ENCODE measurements around the gene EEF1B2. TPM values are rescaled to one million over a fixed set of nuclear protein-coding genes. Genes with fewer than 3 reads are reported as not detected.
"Not testable (repeated sequence)": the region's sequence is repeated elsewhere in the genome, so short reads cannot be mapped to it uniquely, and the experiment has no call there.

EEF1B2 gene
- total RNA-seq, 1 experiment from 2014 or later = 523 TPM

DNA sequence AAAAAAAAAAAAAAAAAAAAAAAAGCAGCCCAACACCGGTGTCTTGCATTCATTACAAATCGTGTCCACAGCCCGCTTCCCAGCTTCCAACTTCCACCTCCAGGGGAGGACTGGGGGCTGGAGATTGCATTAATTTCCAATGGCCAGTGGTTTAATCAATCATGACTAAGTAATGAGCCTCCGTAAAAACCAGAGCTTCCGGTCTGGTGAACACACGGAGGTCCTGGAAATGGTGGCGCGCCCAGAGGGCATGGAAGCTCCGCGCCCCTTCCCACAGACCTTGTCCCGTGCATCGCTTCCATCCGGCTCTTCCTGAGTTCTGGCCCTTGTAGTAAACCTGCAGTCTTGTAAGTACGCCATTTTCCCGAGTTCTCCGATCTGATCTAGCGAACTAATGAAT, 43.6 kb downstream of the EEF1B2 start:
- no TSS peak for BruUV-seq (replicated peaks)
- H3K27me3 ChIP-seq (ENCODE audit: control insufficient read depth, insufficient read depth, low read length) = no peaks in the 10 kb centered on the region
- DNase-seq (ENCODE audit: low read depth, low spot score) (no peak), ATAC-seq (no peak)
- no peaks in the 10 kb centered on the region for H3K4me1 ChIP-seq (ENCODE audit: control insufficient read depth, insufficient read depth, low read length)
- intact Hi-C loops (cut with micrococcal nuclease; ENCODE audit: unreplicated experiment) (no loop called here), in situ Hi-C loops (cut with HindIII; ENCODE audit: low pct_unique_long_range_greater_than_20kb, low sequenced_read_pairs) (no loop called here)
- no peak for TF ChIP-seq SIN3A (IDR thresholded peaks at IDR 0.05; ENCODE audit: borderline replicate concordance, insufficient read depth, low read depth, low read length)
- TF ChIP-seq TCF7L2 (IDR thresholded peaks at IDR 0.05; ENCODE audit: low read depth, low read length) = no peak
- no peak for TF ChIP-seq POLR2AphosphoS5 (IDR thresholded peaks at IDR 0.05; ENCODE audit: low read depth, low read length)
- no peak for TF ChIP-seq CTCF (IDR thresholded peaks at IDR 0.05)
- TF ChIP-seq, protein P1, sequence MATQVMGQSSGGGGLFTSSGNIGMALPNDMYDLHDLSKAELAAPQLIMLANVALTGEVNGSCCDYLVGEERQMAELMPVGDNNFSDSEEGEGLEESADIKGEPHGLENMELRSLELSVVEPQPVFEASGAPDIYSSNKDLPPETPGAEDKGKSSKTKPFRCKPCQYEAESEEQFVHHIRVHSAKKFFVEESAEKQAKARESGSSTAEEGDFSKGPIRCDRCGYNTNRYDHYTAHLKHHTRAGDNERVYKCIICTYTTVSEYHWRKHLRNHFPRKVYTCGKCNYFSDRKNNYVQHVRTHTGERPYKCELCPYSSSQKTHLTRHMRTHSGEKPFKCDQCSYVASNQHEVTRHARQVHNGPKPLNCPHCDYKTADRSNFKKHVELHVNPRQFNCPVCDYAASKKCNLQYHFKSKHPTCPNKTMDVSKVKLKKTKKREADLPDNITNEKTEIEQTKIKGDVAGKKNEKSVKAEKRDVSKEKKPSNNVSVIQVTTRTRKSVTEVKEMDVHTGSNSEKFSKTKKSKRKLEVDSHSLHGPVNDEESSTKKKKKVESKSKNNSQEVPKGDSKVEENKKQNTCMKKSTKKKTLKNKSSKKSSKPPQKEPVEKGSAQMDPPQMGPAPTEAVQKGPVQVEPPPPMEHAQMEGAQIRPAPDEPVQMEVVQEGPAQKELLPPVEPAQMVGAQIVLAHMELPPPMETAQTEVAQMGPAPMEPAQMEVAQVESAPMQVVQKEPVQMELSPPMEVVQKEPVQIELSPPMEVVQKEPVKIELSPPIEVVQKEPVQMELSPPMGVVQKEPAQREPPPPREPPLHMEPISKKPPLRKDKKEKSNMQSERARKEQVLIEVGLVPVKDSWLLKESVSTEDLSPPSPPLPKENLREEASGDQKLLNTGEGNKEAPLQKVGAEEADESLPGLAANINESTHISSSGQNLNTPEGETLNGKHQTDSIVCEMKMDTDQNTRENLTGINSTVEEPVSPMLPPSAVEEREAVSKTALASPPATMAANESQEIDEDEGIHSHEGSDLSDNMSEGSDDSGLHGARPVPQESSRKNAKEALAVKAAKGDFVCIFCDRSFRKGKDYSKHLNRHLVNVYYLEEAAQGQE (IDR thresholded peaks at IDR 0.05; ENCODE audit: insufficient read depth in 1 of 2, low read depth in 2 of 2, low read length in 1 of 2) = no peak
- H3K27ac ChIP-seq (ENCODE audit: low read length) = no peak overlapping the region
- POLR2A ChIA-PET = no interaction called here
- CTCF ChIA-PET = interaction anchor here (0.7 kb wide), 1 partner anchor 109 kb away, joined by 6 read pairs; no protein-coding TSS in a partner anchor
- no peaks in the 10 kb centered on the region for H3K36me3 ChIP-seq (ENCODE audit: control insufficient read depth, insufficient read depth, low read length)
- no peak overlapping the region for H3K4me3 ChIP-seq (ENCODE audit: low read depth in 2 of 2, low read length in 2 of 2)
- H3K9me3 ChIP-seq (ENCODE audit: control insufficient read depth, insufficient read depth, low read depth, low read length) = no peaks in the 10 kb centered on the region

GRCh38 chr2:206204710-206205109, 45.0 kb downstream of the EEF1B2 start:
- Histone ChIP-seq H3K27ac (ENCODE audit: low read length) (no peak overlapping the region), H3K4me1 (ENCODE audit: control insufficient read depth, insufficient read depth, low read length) (no peaks in the 10 kb centered on the region), H3K36me3 (ENCODE audit: control insufficient read depth, insufficient read depth, low read length) (no peaks in the 10 kb centered on the region), H3K27me3 (ENCODE audit: control insufficient read depth, insufficient read depth, low read length) (no peaks in the 10 kb centered on the region), H3K9me3 (ENCODE audit: control insufficient read depth, insufficient read depth, low read depth, low read length) (no peaks in the 10 kb centered on the region), H3K4me3 (ENCODE audit: low read depth in 2 of 2, low read length in 2 of 2) (no peak overlapping the region)
- CTCF ChIA-PET = no interaction called here
- POLR2A ChIA-PET = no interaction called here
- intact Hi-C loops (cut with micrococcal nuclease; ENCODE audit: unreplicated experiment) (no loop called here), in situ Hi-C loops (cut with HindIII; ENCODE audit: low pct_unique_long_range_greater_than_20kb, low sequenced_read_pairs) (no loop called here)
- TF ChIP-seq CTCF (IDR thresholded peaks at IDR 0.05) (no peak), POLR2AphosphoS5 (IDR thresholded peaks at IDR 0.05; ENCODE audit: low read depth, low read length) (no peak), SIN3A (IDR thresholded peaks at IDR 0.05; ENCODE audit: borderline replicate concordance, insufficient read depth, low read depth, low read length) (no peak), TCF7L2 (IDR thresholded peaks at IDR 0.05; ENCODE audit: low read depth, low read length) (no peak)
- TF ChIP-seq, protein P1 (IDR thresholded peaks at IDR 0.05; ENCODE audit: insufficient read depth in 1 of 2, low read depth in 2 of 2, low read length in 1 of 2) = no peak
- BruUV-seq (replicated peaks) = no TSS peak
- ATAC-seq = no peak
- DNase-seq (ENCODE audit: low read depth, low spot score) = no peak

DNA sequence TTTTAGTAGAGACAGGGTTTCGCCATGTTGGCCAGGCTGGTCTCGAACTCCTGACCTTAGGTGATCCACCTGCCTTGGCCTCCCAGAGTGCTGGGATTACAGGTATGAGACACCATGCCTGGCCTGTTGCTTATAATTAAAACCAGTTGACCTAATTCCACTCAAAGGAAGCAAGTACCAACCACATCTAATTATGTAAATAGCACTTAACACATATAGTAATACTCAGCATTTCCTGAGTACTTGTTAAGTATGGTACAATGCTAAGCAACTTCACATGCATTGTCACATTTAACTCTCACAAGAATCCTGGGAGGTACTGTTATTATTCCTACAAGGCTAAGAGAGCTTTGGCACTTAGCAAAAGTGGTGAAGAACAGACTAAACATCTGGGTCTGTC, 47.6 kb downstream of the EEF1B2 start:
- ATAC-seq; CTCF ChIA-PET; H3K27me3 ChIP-seq (ENCODE audit: control insufficient read depth, insufficient read depth, low read length); H3K4me3 ChIP-seq (ENCODE audit: low read depth in 2 of 2, low read length in 2 of 2); intact Hi-C loops (cut with micrococcal nuclease; ENCODE audit: unreplicated experiment); H3K9me3 ChIP-seq (ENCODE audit: control insufficient read depth, insufficient read depth, low read depth, low read length); DNase-seq (ENCODE audit: low read depth, low spot score); BruUV-seq (replicated peaks); in situ Hi-C loops (cut with HindIII; ENCODE audit: low pct_unique_long_range_greater_than_20kb, low sequenced_read_pairs); H3K27ac ChIP-seq (ENCODE audit: low read length); H3K4me1 ChIP-seq (ENCODE audit: control insufficient read depth, insufficient read depth, low read length); POLR2A ChIA-PET; H3K36me3 ChIP-seq (ENCODE audit: control insufficient read depth, insufficient read depth, low read length): not testable (repeated sequence)

All from Panc1 (cell line).